Stimulated activated CD8-positive, alpha-beta memory T cell treated with anti-CD3 and anti-CD28 coated beads, Interleukin-4, amount 100 ng/mL, for 1 hour (primary cell): ENCODE data around the gene STOML1.
"Not testable (repeated sequence)": the region's sequence is repeated elsewhere in the genome, so short reads cannot be mapped to it uniquely, and the experiment has no call there.

Experiments
- DNase-seq, 2 donors: peaks; one replicate each; pipeline ENCODE4 v3.0.0-alpha.2; 2020; ENCODE audit warnings: low read depth in 2 of 2, low spot score in 1 of 2

The STOML1 gene

DNA sequence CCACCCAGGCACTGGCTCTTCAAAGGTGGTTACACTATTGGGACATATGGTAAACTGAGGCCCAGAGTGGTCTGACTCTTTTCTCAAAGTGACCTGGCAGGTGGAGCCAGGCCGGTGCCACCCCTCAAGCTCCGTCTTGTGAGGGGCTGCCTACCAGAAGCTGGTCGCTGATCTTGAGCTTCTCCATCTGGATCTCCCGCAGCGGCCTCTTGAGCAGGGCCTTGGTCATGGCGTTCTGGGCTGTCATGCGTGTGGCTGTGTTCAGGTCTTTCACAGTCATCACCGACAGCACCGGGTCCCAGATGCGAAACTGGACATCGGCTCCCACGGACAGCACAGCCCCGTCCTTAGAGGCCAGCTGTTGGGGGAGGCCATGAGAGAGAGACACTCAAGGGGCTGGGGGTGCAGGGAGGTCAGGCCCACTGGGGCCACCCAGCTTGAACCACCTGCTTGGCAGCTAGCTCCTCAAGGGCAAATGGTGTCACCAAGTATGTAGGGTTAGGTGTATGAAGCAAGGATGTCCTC is 3.6 kb downstream of the STOML1 start:
- DNase-seq, result no peak

DNA sequence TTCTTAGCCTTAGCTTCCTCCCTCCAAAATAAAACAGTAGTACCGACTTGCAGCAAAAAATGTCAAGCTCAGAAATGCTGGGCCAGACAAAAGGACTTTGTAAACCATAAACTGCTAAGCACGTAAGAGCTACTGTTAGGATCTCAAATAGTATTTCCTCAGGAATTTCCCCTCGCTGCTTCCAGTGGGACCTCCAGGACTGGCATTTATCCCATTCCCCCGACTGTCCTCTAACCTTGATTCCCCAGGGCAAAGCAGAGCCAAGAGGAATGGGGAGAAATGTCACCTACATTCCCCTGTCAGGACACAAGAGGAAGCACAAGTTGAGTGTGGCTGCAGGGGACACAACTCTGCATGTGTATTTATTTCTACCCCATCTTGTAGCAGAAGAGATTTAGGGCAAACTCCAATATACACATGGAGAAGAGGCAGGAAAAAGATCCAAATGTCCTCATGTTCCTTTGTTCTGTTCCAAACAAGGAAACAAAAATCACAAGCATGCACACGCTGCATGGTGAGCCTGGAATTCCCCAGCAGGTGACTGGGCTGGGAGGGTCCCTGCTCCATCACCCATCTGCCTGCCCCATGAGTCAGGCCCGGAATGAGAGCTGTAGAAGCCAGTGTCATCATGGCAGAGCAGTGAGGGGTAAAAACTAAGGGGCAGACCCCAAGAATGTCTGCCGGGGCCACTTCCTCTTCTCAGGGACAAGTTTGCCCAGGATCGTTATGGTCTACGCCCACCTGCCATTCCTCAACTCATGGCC is 4.2 kb downstream of the STOML1 start:
- DNase-seq, result no peak

DNA sequence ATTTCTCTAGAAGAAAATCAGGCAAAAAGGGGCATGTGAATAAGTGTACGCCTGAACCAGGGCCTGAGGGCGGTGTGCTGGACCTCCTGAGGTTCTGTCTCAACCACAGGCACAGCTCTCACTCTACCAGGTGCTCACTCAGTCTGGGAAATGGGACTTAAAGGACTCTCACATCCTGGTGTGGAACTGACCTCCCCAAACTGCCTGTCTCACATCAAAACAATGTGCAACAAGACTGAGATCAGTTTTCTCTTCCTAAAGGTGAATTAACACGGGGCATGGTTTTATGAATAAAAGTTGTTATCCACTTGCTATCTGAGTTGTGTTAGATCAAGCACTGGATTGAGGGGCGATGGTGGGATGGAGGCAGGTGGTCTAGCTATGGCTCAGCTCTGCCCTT is 4.8 kb downstream of the STOML1 start:
- DNase-seq, result no peak

GRCh38 chr15:73986776-73987056 is 5.4 kb downstream of the STOML1 start:
- no peak for DNase-seq

GRCh38 chr15:73986055-73986775 is 5.9 kb downstream of the STOML1 start:
- no peak for DNase-seq

DNA sequence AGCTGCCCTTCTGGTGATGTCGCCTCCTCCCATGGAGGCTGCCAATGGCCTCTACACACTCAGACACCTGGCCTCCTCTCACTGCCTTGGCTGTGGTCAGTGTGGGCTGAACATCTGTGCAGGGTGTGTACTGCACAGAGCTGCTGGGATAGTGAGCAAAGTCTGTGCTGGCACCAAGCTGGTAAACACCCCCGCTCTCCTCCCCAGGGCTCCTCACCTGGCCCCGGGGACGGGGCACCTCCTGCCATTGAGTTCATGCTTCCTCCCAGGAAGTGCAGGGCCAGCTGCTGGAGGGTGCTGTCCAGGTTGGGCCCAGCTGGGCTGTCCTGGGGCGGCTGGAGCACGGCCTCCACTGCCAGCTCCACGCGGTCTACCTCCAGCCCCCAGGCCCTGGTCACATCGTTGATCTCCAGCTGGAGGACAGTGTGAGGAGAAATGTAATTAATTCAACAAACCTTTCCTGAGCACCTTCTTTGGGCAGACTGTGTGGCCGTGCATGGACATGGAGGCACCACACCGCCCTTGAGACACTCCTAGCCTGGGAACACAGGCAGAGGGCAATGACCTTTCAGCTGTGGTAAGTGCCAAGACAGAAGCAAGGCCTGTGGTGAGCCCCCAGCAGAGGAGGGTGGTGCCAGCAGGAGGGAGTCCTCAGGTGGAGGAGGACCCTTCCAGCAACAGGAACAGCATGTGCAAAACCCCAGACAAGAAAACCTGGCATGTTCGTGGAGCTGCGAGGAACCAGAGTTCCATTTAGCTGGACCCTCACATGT is 6.8 kb downstream of the STOML1 start:
- no peak for DNase-seq

DNA sequence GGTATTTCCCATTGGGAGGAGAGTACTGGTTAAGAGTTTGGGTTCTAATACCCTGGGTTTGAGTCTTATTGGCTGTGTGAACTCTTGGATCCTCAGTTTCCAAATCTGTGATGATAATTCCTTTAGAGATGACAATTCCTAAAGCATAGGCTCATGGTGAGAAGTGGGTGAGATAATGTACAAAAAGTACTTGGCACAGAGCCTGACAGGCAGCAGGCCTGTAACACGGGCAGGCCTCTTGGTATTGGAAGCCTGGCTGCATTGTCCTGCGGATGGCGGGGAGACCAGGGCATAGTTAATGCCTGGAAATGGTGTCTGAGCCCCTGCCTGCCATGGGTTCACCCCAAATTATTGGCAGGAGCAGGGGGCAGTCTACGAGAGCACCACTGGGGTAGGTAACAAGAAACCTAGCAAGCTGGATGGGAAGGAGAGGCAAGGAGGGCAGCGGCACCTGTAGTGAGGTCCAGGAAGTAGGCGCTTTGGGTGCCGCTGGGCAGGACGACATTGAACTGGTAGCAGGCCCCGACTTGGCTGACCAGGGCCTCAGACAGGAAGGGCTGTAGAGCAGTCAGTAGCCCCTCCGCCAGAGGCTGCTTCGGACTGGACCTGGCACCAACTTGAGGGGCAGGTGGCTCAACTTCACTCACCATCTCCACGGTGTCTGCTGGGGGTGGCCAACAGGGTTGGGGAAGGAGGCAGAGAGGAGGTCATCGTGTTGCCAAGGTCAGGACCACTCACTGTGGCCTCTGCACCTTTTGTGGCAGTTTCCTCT is 7.7 kb downstream of the STOML1 start:
- no peak for DNase-seq

- no peak for DNase-seq
Observed at GRCh38 chr15:73983773-73984172, 8.3 kb downstream of the STOML1 start.

DNA sequence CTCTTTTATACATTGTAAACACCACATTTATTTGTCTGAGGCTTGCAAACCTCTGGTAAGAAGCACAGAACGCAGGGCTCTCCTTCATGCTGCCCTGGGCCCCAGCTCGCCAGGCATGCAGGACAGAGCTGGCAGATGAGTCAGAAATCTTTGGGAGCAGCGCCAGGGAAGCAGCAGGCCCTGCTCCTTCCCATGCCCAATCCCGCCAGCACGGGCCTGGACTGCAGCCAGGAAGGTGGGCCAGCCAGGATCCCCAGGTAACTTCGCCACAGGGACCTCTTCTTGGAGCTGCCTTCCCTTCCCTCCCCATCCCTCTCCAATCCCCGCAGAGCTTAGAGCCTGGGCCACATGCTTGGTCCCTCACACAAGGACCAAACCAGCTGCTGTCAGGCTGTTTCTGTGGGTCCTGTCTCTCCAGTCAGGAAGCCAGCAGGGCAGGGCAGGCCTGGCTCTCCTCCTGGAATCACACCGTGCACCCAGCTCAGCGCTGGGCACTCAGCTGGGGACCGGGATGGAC is 8.8 kb downstream of the STOML1 start:
- DNase-seq, result no peak

DNA sequence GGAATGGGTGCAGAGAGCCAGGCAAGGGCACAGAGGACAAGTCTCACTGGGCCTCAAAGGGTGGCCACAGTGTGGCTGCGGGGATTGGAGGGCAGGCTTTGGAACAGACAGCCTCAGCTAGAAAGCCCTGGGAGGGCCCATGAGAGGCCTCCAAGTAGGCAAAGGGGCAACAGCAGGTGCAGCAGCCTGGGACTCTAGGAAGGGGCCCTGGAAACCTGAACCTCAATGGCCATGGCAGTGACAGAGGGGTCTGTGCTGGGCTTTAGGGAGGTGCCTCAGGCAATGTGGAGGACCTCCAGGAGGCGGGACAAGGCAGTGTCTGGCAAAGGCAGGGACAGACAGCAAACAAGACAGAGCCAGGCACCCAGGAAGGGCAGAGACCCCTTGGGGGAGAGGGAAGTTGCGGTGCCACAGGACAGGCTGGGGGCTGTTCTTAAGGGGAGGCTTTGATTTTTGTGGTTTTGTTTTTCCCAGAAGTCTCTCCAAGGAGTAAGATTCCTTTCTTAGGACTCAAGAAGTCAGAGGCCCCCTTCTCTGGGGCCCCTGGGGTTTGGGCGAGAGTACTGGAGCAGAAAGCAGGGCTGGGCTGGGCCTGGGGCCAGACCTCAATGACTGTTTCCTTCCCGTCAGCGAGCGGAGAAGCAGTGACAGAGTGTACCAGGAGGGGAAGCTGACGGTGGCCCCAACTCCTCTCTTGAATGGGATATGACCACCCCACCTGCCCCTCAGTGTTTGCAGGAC is 9.7 kb downstream of the STOML1 start:
- no peak for DNase-seq

- DNase-seq, result no peak
Observed at GRCh38 chr15:73981761-73982221, 10.3 kb downstream of the STOML1 start.

DNA sequence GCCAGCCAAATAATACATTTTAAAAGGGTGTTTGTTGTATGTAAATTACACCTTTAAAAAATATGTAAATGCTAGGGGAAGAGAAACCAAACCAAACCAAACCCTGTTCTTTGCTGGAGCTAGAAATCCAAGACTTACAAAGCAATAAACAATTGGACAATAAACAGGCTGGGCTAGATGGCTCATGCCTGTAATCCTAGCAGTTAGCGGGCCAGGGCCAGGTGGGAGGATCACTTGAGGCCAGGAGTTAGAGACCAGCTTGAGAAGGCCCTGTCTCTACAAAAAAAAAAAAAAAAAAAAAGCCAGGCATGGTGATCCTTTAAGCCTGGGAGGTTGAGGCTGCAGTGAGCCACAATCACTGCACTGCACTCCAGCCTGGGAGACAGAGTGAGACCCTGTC is 12.5 kb downstream of the STOML1 start:
- no peak for DNase-seq

DNA sequence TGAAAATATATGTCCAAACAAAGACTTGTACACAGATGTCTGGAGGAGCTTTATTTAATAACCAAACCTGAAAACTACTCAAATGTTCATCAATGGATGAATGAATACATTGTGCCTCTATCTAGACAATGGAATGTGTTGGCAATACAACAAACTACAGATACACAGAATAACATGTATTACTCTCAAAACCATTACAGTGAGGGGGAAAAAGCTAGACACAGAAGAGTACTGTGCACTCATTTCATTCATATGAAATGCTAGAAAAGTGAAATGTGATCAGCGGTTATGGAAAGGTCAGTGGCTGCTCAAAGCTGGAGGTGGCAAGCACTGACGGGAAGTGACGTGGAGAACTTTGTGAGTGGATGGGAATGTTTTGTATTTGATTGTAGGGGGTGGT is 13.2 kb downstream of the STOML1 start:
- DNase-seq, result no peak

- DNase-seq, result not testable (repeated sequence)
Observed at GRCh38 chr15:73975440-73976125, 16.5 kb downstream of the STOML1 start.

DNA sequence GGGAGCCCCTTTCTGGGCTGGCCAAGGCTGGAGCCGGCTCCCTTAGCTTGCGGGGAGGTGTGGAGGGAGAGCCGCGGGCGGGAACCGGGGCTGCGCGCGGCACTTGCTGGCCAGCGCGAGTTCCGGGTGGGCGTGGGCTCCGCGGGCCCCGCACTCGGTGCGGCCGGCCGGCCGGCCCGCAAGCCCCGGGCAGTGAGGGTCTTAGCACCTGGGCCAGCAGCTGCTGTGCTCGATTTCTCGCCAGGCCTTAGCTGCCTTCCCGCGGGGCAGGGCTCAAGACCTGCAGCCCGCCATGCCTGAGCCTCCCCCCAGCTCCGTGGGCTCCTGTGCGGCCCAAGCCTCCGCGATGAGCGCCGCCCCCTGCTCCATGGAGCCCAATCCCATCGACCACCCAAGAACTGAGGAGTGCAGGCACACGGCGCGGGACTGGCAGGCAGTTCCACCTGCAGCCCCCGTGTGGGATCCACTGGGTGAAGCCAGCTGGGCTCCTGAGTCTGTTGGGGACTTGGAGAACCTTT is 18.4 kb downstream of the STOML1 start:
- not testable (repeated sequence) for DNase-seq

DNA sequence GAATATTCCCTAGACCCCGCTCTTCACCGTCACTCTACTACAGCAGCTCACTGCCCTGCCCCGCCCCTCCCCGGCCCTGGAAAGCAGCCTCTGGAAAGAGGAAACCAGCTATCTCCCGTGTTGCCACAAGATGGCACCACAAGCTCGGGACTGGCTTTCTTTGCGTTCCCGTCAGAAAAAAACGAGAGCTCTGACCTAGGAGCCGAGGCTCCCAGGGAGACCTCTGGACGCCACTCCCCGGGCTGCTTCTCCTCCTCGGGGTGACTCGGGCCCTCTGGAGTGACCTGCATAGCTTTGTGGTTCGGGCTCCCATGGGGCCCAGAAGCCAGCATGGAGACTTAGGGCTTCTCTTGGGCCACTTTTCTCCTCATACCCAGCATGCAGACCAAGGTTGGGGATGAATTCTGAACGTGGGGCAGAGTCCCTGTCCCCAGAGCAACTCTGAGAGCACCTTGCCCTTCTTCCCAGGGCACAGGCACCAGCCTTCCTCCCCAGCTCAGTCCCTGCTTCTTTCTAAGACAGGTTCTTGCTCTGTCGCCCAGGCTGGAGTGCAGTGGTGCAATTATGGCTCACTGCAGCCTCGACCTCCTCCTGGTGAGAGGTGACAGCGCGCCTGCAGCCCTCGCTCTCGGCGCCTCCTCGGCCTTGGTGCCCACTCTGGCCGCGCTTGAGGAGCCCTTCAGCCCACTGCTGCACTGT is 19.0 kb downstream of the STOML1 start:
- DNase-seq, result peak in 1 of 2 donors; percentile 58

DNA sequence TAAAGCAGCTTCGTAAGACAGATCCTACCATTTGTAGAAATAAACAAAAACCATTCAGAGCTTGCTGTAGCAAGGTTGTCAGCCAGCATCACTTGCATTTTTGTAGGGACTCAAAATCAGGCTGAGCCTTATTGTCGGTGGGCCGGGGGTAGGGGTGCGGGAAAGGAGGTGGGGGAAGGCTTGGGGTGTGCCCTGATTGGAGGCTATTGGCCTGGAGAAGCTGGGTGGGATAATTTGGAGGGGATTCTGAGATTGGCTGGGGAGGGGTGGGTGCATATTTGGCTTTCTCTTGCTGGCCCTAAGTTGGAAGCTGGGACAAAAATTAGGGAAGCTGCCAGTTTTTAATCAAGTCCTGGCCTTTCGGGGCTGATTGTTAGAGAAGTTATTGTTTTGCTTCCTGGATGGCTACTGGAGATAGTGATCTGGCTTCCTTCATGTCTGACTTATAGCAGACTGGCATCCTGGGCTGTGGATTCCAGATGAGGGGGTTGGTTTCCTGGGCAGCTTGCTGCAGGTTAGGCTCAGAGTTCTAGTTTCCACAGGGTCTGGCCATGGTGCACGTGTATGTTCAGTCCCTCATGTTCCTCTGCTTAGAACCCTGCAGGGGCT is 22.8 kb downstream of the STOML1 start:
- DNase-seq, result no peak

GRCh38 chr15:73968461-73968860 is 23.6 kb downstream of the STOML1 start:
- DNase-seq, result no peak
